GM19238 (cell line): ENCODE results near the gene SLC23A2.
"Not testable (repeated sequence)": the region's sequence is repeated elsewhere in the genome, so short reads cannot be mapped to it uniquely, and the experiment has no call there.

Experiments used
- DNase-seq: peaks from one replicate; pipeline ENCODE4 v3.0.0; 2011; ENCODE audit warnings: low spot score; ENCODE audit not compliant: insufficient read length

SLC23A2 gene

DNA sequence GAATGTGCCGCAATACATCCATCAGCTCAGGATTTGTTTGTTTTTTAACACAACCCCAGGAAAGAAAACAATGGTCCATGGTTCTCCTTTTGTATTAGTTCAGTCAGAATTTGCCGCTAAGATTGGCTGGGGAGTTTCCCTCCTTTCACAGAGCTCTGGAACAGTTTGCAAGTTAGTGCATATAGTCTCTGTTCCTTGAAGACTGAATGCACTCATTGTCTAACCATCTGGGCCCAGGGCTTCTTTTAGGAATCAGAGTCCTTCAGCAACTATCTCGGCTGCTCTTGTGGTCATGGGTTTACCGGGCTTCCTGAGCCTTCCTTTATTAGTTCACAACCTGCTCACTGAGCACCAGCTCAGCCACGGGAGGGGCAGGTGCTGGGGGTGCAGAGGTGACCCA is 121.3 kb downstream of the SLC23A2 start:
- DNase-seq, result no peak

DNA sequence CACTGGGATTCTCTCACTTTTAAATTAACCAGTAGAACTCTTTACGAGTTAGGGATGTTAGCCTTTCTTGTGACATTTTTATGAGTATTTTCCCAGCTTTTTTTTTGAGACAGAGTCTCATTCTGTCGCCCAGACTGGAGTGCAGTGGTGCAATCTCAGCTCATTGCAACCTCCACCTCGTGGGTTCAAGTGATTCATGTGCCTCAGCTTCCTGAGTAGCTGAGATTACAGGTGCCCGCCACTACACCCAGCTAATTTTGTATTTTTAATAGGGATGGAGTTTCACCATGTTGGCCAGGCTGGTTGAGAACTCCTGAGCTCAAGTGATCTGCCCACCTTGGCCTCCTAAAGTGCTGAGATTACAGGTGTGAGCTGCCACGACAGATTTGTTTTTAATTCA is 123.2 kb downstream of the SLC23A2 start:
- DNase-seq, result not testable (repeated sequence)

DNA sequence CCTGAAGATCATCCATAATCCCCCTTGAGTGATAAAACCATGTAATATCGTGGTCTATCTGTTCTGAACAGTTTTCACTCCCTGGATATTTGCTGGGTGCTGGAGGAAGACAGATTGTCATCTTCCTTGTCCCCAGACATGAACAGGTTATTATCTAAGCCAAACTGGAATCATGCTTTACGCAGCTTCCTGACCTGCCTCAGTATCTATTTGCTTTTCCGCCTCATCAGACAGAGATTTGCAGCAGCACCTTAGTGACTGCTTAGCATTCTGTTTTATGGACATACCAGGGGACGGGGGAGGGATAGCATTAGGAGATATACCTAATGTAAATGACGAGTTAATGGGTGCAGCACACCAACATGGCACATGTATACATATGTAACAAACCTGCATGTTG is 124.6 kb downstream of the SLC23A2 start:
- DNase-seq, result no peak

DNA sequence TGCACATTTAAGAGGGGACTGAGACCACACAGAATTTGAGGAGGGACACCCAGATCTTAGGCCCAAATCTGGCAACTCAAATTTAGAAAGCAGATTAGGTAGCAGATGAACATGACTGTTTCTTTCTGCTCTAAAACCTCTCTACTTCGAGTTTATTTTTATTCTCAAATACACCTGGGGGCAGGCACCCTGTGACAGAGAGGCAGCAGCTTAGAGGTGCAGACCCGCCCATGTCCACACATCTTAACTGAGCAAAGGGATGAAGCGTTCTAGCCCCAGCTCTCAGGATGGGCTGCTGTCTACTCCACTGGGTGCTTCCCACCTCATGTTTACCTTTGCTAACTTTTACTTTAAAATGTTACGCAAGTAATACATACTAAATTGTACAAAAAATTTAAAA is 125.0 kb downstream of the SLC23A2 start:
- DNase-seq, result no peak

DNA sequence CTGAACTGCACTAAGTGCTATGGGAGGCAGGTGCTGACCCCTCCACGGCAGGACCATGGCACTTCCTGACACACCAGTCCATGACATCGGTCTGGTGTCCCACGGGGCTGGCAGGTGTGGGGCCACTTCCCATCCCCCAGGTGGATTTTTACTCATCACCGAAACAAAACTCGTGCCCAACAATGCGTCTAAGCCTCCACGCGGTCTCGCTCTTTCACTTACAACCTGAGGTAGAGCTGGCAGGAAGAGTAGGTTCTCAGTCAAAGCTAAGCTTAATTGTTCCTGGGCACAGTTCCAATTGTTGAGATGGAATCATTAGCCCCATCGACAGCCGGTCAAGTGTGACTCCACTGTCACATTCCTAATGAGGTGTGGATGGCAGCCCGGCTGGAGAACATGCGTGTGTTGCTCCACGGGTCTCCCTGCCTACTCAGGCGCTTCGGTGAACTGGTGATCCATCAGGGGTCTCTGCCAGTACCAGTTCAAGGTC is 125.7 kb downstream of the SLC23A2 start:
- no peak for DNase-seq

DNA sequence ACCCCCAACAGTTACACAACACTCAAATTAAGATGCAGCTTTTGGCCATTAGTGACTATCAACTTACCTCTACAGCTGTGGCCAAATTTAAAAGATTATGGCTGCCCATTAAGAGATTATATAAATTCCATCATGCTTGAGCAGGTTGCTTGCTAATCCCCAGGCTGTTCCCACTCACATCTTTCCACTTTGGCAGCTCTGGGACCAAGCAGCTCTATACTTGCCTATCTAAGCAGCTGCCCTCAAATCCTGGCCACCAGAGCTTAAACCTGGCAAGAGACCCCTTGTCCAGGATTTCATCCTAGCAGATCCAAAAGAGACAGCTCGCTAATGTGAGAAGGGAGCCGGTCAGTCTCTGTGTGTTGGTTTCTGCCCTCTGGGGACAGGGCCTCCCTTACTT is 127.9 kb downstream of the SLC23A2 start:
- DNase-seq, result no peak

DNA sequence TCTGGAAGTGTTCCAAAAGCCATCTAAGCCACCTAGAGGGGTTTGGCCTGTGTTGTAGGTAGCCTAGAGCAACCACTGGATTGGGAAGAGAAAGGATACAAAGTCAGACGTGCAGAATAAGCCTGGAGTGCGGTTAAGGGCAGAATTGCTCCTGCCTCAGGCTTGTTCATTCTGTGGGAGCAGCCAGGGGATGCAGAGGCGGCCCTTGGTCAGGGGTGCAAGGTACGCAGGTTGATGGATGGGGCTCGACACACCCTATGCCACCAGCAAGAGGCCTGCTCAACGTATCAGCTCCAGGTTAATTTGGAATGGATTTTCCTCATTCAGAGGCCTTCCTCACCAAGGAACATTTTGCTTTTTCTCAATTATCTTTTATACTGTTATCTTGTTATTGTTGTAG is 129.8 kb downstream of the SLC23A2 start:
- no peak for DNase-seq

DNA sequence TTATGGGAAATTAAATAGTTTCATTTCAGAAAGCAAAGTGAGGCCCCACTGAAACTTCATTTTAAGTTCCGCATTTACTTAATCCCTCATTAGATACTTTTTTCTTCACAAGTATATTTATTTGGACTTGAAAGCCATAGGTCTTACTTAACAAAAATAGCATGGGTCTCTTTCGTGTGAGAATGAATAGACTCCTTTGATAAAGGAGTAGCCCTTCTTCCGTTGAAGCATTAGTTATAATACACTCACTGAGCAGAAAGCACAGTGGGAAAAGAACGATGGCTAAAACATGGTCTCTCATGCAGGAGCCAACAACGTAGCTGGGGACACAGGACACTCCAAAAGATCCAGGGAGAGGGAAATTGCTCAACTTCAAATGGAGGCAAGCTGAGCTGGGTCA is 130.4 kb downstream of the SLC23A2 start:
- DNase-seq, result no peak

DNA sequence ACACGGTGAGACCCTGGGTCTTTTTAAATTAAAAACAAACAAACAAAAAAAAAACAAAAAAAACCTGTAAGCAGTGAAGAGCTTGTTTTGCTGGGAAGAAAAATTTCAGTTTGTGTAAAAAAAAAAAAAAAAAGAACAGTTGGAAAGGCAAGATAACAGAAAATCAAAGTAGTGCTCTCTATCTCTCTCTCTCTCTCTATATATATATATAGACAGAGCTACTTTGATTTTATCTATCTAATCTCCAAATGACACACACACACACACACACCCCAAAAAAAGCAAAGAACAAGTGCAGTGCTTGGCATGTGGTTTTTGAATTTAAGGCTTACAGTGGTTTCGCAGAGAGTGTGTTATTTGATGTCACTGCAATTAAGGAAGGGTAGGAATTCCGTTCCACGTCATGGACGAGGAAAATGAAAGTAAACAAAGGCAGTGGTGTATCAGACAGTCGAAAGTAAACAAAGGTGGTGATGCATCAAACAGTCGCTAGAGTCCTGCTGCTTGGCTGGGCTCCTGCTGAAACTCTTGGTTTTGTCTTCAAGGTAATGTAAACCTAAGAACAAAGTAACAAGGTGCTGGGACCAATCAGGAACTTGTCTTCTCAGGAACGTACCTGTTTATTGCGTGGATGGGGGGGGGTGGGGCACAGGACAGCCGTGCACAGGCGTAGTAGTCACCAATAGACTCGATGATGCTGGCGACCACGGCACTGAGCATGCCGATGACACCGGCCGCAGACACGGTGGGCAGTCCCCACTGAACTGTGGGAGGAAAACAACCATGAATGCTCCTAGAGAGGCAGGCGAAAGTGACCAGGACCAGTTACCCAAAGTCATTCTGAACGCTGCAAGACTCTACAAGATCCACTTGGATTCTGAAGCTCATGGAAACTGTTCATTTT is 131.8 kb downstream of the SLC23A2 start:
- DNase-seq, result no peak

DNA sequence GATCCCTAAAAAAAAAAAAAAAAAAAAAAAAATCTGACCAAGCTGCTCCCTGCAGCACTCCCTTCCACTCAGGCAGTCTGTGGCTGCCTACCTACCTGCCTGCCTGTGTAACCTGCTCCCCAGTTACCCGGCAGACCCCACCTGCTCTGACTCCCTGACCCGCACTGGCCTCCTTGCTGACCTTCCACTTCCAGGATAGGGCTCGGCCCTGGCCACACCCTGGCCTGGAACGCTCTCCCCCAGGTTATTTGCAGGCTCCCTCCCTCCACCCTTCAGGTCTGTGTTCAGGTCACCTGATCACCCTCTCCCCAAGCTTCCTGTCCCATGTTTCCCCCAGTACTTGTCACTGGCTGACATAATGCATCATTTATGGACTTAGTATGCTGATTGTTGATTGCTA is 134.3 kb downstream of the SLC23A2 start:
- DNase-seq, result no peak

DNA sequence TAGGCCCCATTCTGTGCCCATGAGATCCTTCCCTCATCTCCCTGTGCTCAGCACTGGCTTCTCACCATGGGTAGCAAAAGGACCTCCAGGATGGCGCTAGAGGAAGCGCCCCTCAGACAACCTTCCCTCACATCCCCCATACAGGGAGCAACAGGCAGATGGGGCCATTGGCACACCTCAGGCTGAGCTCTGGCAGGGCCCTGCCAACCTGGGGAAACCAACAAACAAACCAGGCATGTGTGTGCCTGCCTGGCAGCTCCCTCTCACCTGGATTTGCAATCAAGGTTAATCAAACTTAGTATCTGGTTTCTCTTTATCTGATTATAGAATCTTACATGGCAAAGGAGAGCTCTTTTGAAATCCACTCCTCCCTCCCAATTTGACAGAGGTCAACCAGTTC is 134.9 kb downstream of the SLC23A2 start:
- no peak for DNase-seq

DNA sequence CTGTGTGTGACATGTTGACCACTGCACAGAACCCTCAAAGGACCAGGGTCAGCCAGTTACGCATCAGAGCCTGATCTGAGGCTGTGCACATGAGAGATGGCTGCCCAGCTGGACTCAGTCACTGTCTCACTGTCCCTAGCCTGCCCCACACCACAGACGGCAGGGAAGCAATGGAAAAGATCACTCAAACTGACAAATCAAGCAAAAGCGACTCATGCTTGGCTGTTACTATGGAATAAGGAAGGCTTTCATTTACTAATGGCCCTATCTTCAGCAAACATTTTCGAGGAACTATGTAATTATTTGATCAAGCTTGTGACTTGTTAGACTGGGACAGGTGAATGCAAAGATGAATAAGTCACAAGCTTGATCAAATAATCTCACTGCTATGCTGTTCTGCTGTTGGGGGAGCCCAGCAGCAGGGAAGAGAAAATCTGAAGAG is 137.0 kb downstream of the SLC23A2 start:
- DNase-seq, result no peak

DNA sequence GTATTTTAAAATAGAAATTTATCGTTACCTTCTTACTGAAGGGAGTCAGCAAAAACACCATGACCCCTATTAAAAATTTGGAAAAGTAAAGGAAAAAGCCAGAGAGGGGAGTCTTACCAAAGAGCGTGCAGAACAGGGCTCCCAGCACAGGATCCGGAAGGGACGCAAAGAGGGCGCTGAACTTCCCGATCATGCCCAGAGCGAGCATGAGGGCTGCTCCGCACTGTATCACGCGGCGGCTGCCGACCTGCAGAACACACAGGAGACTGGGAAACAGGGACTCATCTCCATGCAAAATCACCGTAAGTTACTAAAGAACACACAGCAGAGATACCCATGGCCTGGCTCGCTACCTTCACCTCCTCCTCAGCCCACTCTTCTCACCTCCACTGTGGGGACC is 138.6 kb downstream of the SLC23A2 start:
- no peak for DNase-seq

DNA sequence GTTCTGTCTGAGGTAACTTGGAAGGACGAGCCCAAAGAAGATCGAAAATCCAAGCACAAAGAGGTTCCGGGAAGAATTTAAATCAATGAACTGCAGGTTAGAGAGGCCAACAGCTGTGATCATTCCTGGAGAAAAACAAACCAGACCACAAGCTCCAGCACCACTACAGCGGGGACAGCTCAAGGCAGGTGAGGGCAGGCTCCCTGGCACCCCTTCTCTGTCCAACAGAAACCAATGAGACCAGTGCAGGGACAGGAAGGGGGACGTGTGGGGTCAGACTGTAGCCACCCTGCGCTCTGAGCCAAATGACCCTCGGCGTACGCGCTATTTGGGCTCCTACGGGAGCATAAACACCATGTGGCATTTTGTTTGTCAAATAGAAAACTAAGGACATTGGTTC is 139.3 kb downstream of the SLC23A2 start:
- no peak for DNase-seq

DNA sequence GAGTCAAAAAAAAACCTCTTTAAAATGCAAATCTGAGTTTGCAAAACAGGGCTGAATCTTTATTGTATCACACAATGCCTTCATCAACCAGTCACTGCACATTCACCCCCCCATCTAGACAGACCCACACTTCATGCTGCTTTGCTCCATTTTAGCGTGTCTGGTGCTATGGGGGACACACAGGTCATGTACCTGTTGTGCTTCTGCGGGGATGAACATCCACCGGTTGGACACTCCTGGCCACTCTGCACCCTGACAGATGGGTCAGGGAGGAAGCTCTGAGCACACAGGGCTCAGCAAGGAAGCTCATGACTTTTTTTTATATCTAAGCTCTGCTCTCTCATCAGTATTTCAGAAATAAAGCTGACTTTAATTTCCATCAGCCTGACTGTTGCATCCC is 143.3 kb downstream of the SLC23A2 start:
- DNase-seq, result no peak

DNA sequence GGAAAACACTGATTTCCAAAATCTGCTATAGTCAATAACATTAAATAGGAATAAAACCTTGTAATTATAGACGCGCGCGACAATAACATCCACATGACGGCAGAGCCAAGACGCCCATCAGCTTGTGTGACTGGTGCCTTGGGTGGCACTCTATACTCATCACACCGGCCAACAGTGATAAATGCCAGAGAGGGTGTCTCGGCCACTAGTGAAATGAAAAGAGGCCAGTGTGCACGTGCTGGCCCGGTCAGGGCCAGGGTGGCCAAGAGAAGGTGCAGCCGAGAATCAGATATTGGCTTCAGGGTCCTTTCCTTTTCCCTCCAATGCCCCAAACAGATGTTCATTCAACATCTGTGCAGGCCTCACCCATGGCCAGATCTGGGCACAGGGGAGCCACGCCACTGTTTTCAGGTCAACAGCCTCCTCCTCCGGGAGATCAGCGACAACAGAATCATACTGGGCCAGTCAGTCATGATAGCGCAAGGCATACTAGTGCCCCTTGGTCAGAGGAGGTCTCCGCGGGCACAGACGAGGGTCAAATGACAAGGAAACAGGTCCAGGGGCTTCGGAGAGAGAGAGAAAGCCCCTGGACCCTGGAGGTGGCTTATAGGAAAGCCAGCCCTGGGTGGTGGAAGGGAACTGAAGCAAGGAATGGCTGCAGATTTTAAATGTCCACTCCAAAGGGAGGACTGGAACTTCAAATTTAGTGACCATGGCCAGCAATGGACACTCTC is 145.1 kb downstream of the SLC23A2 start:
- DNase-seq, result no peak

DNA sequence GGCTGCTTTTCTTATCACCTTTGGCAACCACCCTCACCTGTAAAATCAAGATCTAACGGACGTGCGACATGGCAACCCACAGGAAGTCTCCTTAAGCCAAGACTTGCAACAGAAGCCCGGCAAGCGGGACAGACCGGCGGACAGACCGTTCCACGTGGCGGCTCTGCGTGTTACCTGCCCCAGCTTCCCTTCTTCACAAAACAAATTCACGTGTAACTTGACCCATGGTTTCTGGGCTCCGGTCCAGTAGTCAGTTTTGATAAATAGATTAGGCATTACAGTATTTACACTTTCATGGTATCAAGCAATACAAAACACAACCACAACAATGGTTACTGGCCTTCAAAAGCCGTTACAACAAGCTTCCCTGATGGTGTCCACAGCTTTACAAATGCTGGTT is 145.8 kb downstream of the SLC23A2 start:
- no peak for DNase-seq

DNA sequence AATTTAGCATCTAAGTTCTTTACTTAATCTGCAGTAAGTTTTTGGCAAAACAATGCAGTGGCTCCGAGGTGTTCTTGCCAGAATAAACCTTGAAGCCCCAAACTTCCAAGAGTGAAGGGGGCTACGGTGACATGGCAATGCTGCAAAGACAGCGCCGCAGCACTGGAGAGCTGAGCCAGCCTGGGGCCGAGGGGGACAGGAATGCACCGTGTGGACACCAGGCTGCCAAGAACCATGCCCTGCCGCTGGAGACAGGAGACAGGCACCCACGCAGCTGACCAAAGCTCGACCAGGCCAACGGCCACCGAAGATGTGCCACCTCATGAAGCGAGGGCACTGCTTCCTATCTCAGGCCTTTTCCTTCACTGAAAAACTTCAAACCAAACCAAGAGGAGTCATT is 146.2 kb downstream of the SLC23A2 start:
- DNase-seq, result no peak

DNA sequence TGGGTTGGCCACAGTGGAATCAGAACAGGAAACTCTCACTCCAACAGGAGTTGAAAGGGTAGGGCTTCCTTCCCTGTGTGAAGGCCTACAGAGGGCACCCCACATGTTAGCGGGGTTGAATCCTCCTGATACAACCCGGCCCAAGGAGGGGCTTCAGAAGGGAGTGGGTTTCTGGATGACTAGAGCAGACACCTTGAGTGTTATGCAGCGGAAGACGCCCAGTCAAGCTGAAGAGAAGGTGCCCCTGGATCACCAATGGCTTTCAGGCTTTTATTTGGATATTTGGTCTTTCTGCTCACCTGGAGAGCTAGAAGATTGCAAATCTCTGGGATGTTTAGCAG is 146.8 kb downstream of the SLC23A2 start:
- no peak for DNase-seq

DNA sequence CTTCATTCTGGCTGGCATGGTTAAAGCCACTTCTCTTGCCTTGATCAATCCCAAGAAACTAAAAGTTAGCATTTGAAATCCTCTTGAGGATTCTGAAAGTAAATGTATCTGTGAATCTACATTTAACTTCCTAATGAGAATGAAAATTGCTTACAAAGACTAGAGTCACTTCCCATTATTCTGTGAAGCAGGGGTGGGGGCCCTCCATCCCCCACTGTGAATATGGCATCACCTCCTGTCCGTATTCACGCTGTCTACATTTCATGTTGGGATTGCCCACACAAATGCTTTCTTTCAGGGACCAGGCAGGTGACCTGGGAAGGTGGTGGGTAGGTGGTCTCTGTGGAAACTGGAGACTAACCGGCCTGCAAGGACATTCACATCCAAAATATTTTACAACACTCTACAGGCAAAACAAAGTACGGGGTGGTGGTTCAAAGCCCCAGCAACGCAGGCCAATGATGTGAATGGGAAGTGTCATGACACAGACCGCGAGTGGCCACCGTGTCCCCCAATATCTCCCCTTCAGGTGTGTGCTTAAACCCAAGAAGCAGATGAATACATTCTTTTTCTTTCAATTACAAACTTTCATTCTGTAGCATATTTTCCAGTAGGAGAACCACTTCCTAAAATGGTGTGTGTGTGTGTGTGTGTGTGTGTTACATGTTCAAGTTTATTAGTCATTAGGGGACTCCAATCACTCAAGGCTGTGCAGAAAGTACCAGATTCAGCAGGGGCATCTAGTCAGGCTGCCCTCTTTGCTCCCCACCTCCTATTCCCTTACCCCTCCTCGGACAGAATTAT is 147.4 kb downstream of the SLC23A2 start:
- DNase-seq, result no peak

DNA sequence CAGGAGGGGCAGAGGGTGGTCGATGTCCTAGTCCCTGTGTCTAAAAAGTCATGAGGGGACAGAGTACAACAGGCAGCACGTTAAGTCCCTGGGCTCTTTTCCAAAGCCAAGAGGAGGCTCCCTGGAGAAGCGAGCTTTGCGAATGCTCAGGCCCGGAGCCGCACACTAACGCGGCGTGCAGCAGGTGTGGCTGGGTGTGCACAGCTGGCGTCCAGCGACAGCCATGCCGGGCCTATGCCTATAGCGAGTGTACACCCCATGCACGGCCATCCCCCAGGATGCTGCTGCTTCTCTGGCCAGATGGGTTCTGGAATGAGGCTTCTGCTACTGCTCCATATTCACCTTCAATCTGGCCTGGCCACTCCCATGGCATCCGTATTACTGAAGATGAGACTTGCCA is 148.3 kb downstream of the SLC23A2 start:
- no peak for DNase-seq

DNA sequence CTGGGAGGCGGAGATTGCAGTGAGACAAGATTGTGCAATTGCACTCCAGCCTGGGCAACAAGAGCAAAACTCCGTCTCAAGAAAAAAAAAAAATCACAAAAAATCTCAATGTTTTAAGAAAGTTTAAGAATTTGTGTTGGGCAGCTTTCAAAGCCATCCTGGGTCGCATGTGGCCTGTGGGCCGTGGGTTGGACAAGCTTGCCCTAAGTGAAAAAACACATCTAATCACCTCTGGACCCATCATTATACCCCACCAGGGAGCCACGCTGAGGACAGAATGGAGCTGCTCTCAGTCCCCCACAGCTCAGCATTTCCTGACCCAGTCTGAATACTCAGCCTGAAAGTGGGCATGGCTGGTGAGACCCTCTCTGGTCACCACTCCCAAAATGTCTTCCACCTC is 150.3 kb downstream of the SLC23A2 start:
- no peak for DNase-seq
